Hematopoietic multipotent progenitor cell treated with erythropoietin and hydrocortisone succinate and interleukin-3 and kit ligand, for 15 days (in vitro differentiated cells): ENCODE data around the gene MEIS2.

ENCODE experiments used
- DNase-seq: peaks from one replicate; pipeline ENCODE4 v3.0.0-alpha.2; 2015; ENCODE audit warnings: low spot score

MEIS2 gene

GRCh38 chr15:37100109-37100965, at the start of gene MEIS2:
Gene MEIS2 (minus strand): TSS chr15:37100549. CDS start chr15:37099466, 1,083 bp downstream.
- DNase-seq, result peak; percentile 2

GRCh38 chr15:37149146-37149545, 48.8 kb upstream of the MEIS2 start:
- no peak for DNase-seq

GRCh38 chr15:37148714-37149113, 48.4 kb upstream of the MEIS2 start:
- no peak for DNase-seq

- DNase-seq, result no peak
Measured at GRCh38 chr15:37143351-37143750, 43.0 kb upstream of the MEIS2 start.

- DNase-seq, result no peak
Measured at GRCh38 chr15:37142371-37142770, 42.0 kb upstream of the MEIS2 start.

GRCh38 chr15:37140531-37141058, 40.2 kb upstream of the MEIS2 start:
- no peak for DNase-seq

- DNase-seq, result no peak
Measured at GRCh38 chr15:37138591-37139215, 38.4 kb upstream of the MEIS2 start.

- no peak for DNase-seq
Measured at GRCh38 chr15:37137221-37137620, 36.9 kb upstream of the MEIS2 start.

GRCh38 chr15:37136666-37137065, 36.3 kb upstream of the MEIS2 start:
- DNase-seq, result no peak

- no peak for DNase-seq
Measured at GRCh38 chr15:37135225-37135624, 34.9 kb upstream of the MEIS2 start.

GRCh38 chr15:37134699-37135131, 34.4 kb upstream of the MEIS2 start:
- no peak for DNase-seq

- DNase-seq, result no peak
Measured at GRCh38 chr15:37134244-37134643, 33.9 kb upstream of the MEIS2 start.

GRCh38 chr15:37133602-37134001, 33.3 kb upstream of the MEIS2 start:
- no peak for DNase-seq

GRCh38 chr15:37132826-37133417, 32.6 kb upstream of the MEIS2 start:
- DNase-seq, result no peak

- DNase-seq, result no peak
Measured at GRCh38 chr15:37131621-37132020, 31.3 kb upstream of the MEIS2 start.

- no peak for DNase-seq
Measured at GRCh38 chr15:37130356-37130755, 30.0 kb upstream of the MEIS2 start.

- DNase-seq, result no peak
Measured at GRCh38 chr15:37125143-37125542, 24.8 kb upstream of the MEIS2 start.

GRCh38 chr15:37124331-37124730, 24.0 kb upstream of the MEIS2 start:
- DNase-seq, result no peak

- no peak for DNase-seq
Measured at GRCh38 chr15:37122703-37123102, 22.4 kb upstream of the MEIS2 start.

- DNase-seq, result no peak
Measured at GRCh38 chr15:37121492-37121891, 21.1 kb upstream of the MEIS2 start.

GRCh38 chr15:37117030-37117429, 16.7 kb upstream of the MEIS2 start:
- no peak for DNase-seq

- no peak for DNase-seq
Measured at GRCh38 chr15:37115538-37115937, 15.2 kb upstream of the MEIS2 start.
